Neuronal stem cell (in vitro differentiated cells): Measurements from ENCODE around the gene CFAP107.

Experiments
- DNase-seq: peaks from one replicate; pipeline ENCODE4 v3.0.0-alpha.2; 2013; ENCODE audit warnings: low spot score
- H2AFZ ChIP-seq: one replicate; pipeline ENCODE4 v1.6.1; 2013; ENCODE audit warnings: mild to moderate bottlenecking, low read length, inconsistent platforms
- H2AK5ac ChIP-seq: 2 replicates; pipeline ENCODE4 v1.6.1; 2013; ENCODE audit warnings: low read depth, mild to moderate bottlenecking, inconsistent platforms, low read length, moderate library complexity, mixed read lengths
- H2BK120ac ChIP-seq: 2 replicates; pipeline ENCODE4 v1.6.1; 2013; ENCODE audit warnings: low read depth, mild to moderate bottlenecking, inconsistent platforms, low read length, moderate library complexity, mixed read lengths
- H2BK12ac ChIP-seq: one replicate; pipeline ENCODE4 v1.6.1; 2013; ENCODE audit warnings: low read length, inconsistent platforms
- H2BK15ac ChIP-seq: 2 replicates; pipeline ENCODE4 v1.6.1; 2013; ENCODE audit warnings: mild to moderate bottlenecking, low read length, inconsistent platforms, mixed read lengths
- H2BK5ac ChIP-seq: one replicate; pipeline ENCODE4 v1.6.1; 2013; ENCODE audit warnings: inconsistent platforms, mild to moderate bottlenecking, low read length, moderate library complexity
- H3K14ac ChIP-seq: one replicate; pipeline ENCODE4 v1.6.1; 2013; ENCODE audit warnings: low read length, inconsistent platforms
- H3K18ac ChIP-seq: 2 replicates; pipeline ENCODE4 v1.6.1; 2013; ENCODE audit warnings: low read length, inconsistent platforms
- H3K23ac ChIP-seq: 2 replicates; pipeline ENCODE4 v1.6.1; 2013; ENCODE audit warnings: low read depth, mild to moderate bottlenecking, mixed read lengths, low read length, inconsistent platforms; ENCODE audit not compliant: poor library complexity
- H3K27ac ChIP-seq: replicated peaks from 3 replicates; pipeline ENCODE4 v1.5.1; 2013; ENCODE audit warnings: low read length, inconsistent platforms
- H3K27me3 ChIP-seq, 3 experiments: 2 replicates each; pipeline ENCODE4 v1.6.1; 2013; ENCODE audit warnings: low read length in 3 of 3, mild to moderate bottlenecking in 2 of 3, inconsistent platforms in 1 of 3, low read depth in 1 of 3, mixed read lengths in 1 of 3, moderate library complexity in 1 of 3; ENCODE audit not compliant: control insufficient read depth in 3 of 3, insufficient read depth in 3 of 3
- H3K36me3 ChIP-seq, 2 donors: replicated peaks in 1 of 2; 2 replicates each; pipeline ENCODE4 v1.6.1; 2013; ENCODE audit warnings: low read length in 2 of 2; ENCODE audit not compliant: control insufficient read depth in 2 of 2, insufficient read depth in 2 of 2
- H3K4ac ChIP-seq: 2 replicates; pipeline ENCODE4 v1.6.1; 2013; ENCODE audit warnings: inconsistent platforms, mild to moderate bottlenecking, low read length, moderate library complexity
- H3K4me1 ChIP-seq, 2 donors: 1 replicate in 1 of 2; 2 replicates in 1 of 2; pipeline ENCODE4 v1.6.1; 2013; ENCODE audit warnings: low read length in 2 of 2, low read depth in 1 of 2; ENCODE audit not compliant: control insufficient read depth in 2 of 2, insufficient read depth in 1 of 2
- H3K4me2 ChIP-seq: one replicate; pipeline ENCODE4 v1.6.1; 2013; ENCODE audit warnings: mild to moderate bottlenecking, low read length, inconsistent platforms; ENCODE audit not compliant: insufficient read depth, poor library complexity, severe bottlenecking
- H3K4me3 ChIP-seq, 2 donors: 2 replicates each; pipeline ENCODE4 v1.5.1; 2013; ENCODE audit warnings: low read length in 2 of 2, mild to moderate bottlenecking in 2 of 2, inconsistent platforms in 1 of 2, moderate library complexity in 1 of 2
- H3K79me1 ChIP-seq: one replicate; pipeline ENCODE4 v1.6.1; 2013; ENCODE audit warnings: low read depth, mild to moderate bottlenecking, inconsistent platforms, low read length, moderate library complexity
- H3K9ac ChIP-seq: one replicate; pipeline ENCODE4 v1.6.1; 2013; ENCODE audit warnings: mild to moderate bottlenecking, low read depth, low read length, inconsistent platforms; ENCODE audit not compliant: poor library complexity
- H3K9me3 ChIP-seq, 2 donors: replicated peaks in 1 of 2; 2 replicates each; pipeline versions ENCODE3 to v1.6.1; 2013; ENCODE audit warnings: low read length in 2 of 2, mild to moderate bottlenecking in 2 of 2, inconsistent platforms in 1 of 2, low read depth in 1 of 2, mixed read lengths in 1 of 2, moderate library complexity in 1 of 2; ENCODE audit not compliant: control insufficient read depth in 2 of 2, insufficient read depth in 1 of 2
- H4K8ac ChIP-seq: one replicate; pipeline ENCODE4 v1.6.1; 2013; ENCODE audit warnings: low read depth, mild to moderate bottlenecking, inconsistent platforms, low read length, moderate library complexity
- H4K91ac ChIP-seq: one replicate; pipeline ENCODE4 v1.6.1; 2013; ENCODE audit warnings: low read length, low read depth, mild to moderate bottlenecking, inconsistent platforms; ENCODE audit not compliant: poor library complexity
- WGBS, 2 donors: extraction: QIAGEN DNeasy Blood & Tissue Kit; methylation state at CpG; one replicate each; pipeline ENCODE4 v1.1.7; 2013; ENCODE audit warnings: missing lambda C conversion rate in 2 of 2, mixed read lengths in 1 of 2; ENCODE audit not compliant: insufficient read length in 2 of 2, insufficient replicate concordance in 1 of 2; ENCODE audit errors: extremely low coverage in 2 of 2; 5-methylcytosine and 5-hydroxymethylcytosine counted together

Gene CFAP107

GRCh38 chr1:12770620-12771019 is 24.6 kb downstream of the CFAP107 start:
- no peak overlapping the region for H4K8ac ChIP-seq
- H2BK15ac ChIP-seq = no peak overlapping the region
- no peak overlapping the region for H3K4me2 ChIP-seq
- H3K4me3 ChIP-seq = no peak overlapping the region
- H3K4ac ChIP-seq = no peak overlapping the region
- no peak overlapping the region for H3K18ac ChIP-seq
- no peaks in the 10 kb centered on the region for H3K79me1 ChIP-seq
- no peak overlapping the region for H3K9ac ChIP-seq
- no peaks in the 10 kb centered on the region for H3K4me1 ChIP-seq
- no peaks in the 10 kb centered on the region for H3K9me3 ChIP-seq
- no peak overlapping the region for H3K27ac ChIP-seq
- no peak overlapping the region for H2BK12ac ChIP-seq
- H3K36me3 ChIP-seq = no peaks in the 10 kb centered on the region
- no peak overlapping the region for H2BK5ac ChIP-seq
- no peak overlapping the region for H2BK120ac ChIP-seq
- no peak overlapping the region for H2AFZ ChIP-seq
- no peak overlapping the region for H3K14ac ChIP-seq
- H3K23ac ChIP-seq = no peak overlapping the region
- H4K91ac ChIP-seq = no peak overlapping the region
- DNase-seq = no peak
- no CpG with 5 or more reads among the region's 2 CpGs for WGBS, 2 donors
- peaks cover 0 to 29% (median 2%) of the 10 kb centered on the region in 3 experiments for H3K27me3 ChIP-seq
- no peak overlapping the region for H2AK5ac ChIP-seq

- DNase-seq = no peak
- no peak overlapping the region for H2BK120ac ChIP-seq
- H3K9me3 ChIP-seq = no peaks in the 10 kb centered on the region
- no peak overlapping the region for H2AFZ ChIP-seq
- no peak overlapping the region for H3K23ac ChIP-seq
- no peak overlapping the region for H3K14ac ChIP-seq
- H2BK12ac ChIP-seq = no peak overlapping the region
- H2BK15ac ChIP-seq = no peak overlapping the region
- no peaks in the 10 kb centered on the region for H3K4me1 ChIP-seq
- H3K4me3 ChIP-seq = no peak overlapping the region
- H3K27me3 ChIP-seq = peaks cover 0 to 29% (median 2%) of the 10 kb centered on the region in 3 experiments
- H3K79me1 ChIP-seq = no peaks in the 10 kb centered on the region
- no peak overlapping the region for H3K4me2 ChIP-seq
- H3K36me3 ChIP-seq = no peaks in the 10 kb centered on the region
- no peak overlapping the region for H3K18ac ChIP-seq
- no peak overlapping the region for H3K9ac ChIP-seq
- no peak overlapping the region for H2AK5ac ChIP-seq
- no peak overlapping the region for H2BK5ac ChIP-seq
- H3K4ac ChIP-seq = no peak overlapping the region
- no peak overlapping the region for H4K91ac ChIP-seq
- no CpG with 5 or more reads among the region's 5 CpGs for WGBS, 2 donors
- no peak overlapping the region for H4K8ac ChIP-seq
- H3K27ac ChIP-seq = no peak overlapping the region
These were observed 25.2 kb downstream of the CFAP107 start for GRCh38 chr1:12771186-12771585.

GRCh38 chr1:12772520-12772919 is 26.5 kb downstream of the CFAP107 start:
- Histone ChIP-seq H3K18ac (no peak overlapping the region), H3K36me3 (no peaks in the 10 kb centered on the region), H3K27me3 (peaks cover 0 to 32% (median 2%) of the 10 kb centered on the region in 3 experiments), H2BK15ac (no peak overlapping the region), H3K4me1 (no peaks in the 10 kb centered on the region), H2AK5ac (no peak overlapping the region), H3K9me3 (no peaks in the 10 kb centered on the region), H2BK12ac (no peak overlapping the region), H3K79me1 (no peaks in the 10 kb centered on the region), H4K91ac (no peak overlapping the region), H3K9ac (no peak overlapping the region), H4K8ac (no peak overlapping the region), H3K4me2 (no peak overlapping the region), H2BK120ac (no peak overlapping the region), H2AFZ (no peak overlapping the region), H3K4me3 (no peak overlapping the region), H3K23ac (no peak overlapping the region), H2BK5ac (no peak overlapping the region), H3K4ac (no peak overlapping the region), H3K27ac (no peak overlapping the region), H3K14ac (no peak overlapping the region)
- DNase-seq = no peak
- WGBS, 2 donors = no CpG with 5 or more reads among the region's 5 CpGs

- Histone ChIP-seq H3K18ac (no peak within 1 kb of the TSS), H3K79me1 (peaks cover 2% of the 10 kb centered on the region), H3K4ac (no peak within 1 kb of the TSS), H3K9me3 (no peaks in the 10 kb centered on the region), H2BK12ac (no peak within 1 kb of the TSS), H3K4me3 (no peak within 1 kb of the TSS), H3K9ac (no peak within 1 kb of the TSS), H4K8ac (no peak within 1 kb of the TSS), H3K27ac (no peak within 1 kb of the TSS), H4K91ac (no peak within 1 kb of the TSS), H2BK15ac (no peak within 1 kb of the TSS), H2BK120ac (no peak within 1 kb of the TSS), H2BK5ac (no peak within 1 kb of the TSS), H3K36me3 (no peaks in the 10 kb centered on the region), H3K4me2 (no peak within 1 kb of the TSS), H2AFZ (no peak within 1 kb of the TSS), H2AK5ac (no peak within 1 kb of the TSS), H3K4me1 (no peaks in the 10 kb centered on the region), H3K14ac (no peak within 1 kb of the TSS), H3K23ac (no peak within 1 kb of the TSS), H3K27me3 (peaks cover 0 to 35% (median 4%) of the 10 kb centered on the region in 3 experiments)
- no CpG with 5 or more reads among the region's 5 CpGs for WGBS, 2 donors
- no peak for DNase-seq
These were observed 27.4 kb downstream of the CFAP107 start, which contains the start of gene PRAMEF12 for GRCh38 chr1:12773438-12773837. TSS of gene PRAMEF12 (plus strand) at chr1:12773738. CDS start at chr1:12774868, 1,130 bp downstream.
